Immature natural killer cell (primary cell): ENCODE data around the gene CNTFR. TPM values are rescaled to one million over a fixed set of nuclear protein-coding genes. Genes with fewer than 3 reads are reported as not detected.

Source experiments
- DNase-seq, 3 donors: peaks; one replicate each; pipeline ENCODE4 v3.0.0; 2022; ENCODE audit warnings: mixed read lengths in 1 of 3
- H3K27ac Mint-ChIP-seq, 6 donors: one replicate each; pipeline ENCODE4 v1.8.0; 2020; ENCODE audit warnings: mixed read lengths in 6 of 6, mild to moderate bottlenecking in 5 of 6, inconsistent platforms in 4 of 6, moderate library complexity in 3 of 6
- H3K27me3 Mint-ChIP-seq, 3 donors: one replicate each; pipeline ENCODE4 v1.8.0; 2020 to 2021; ENCODE audit warnings: low read depth in 3 of 3, mild to moderate bottlenecking in 3 of 3, mixed read lengths in 3 of 3, moderate library complexity in 3 of 3, inconsistent platforms in 1 of 3
- H3K36me3 Mint-ChIP-seq, 3 donors: one replicate each; pipeline ENCODE4 v1.8.0; 2020; ENCODE audit warnings: mixed read lengths in 3 of 3, inconsistent platforms in 2 of 3, mild to moderate bottlenecking in 2 of 3
- H3K4me1 Mint-ChIP-seq, 2 donors: one replicate each; pipeline ENCODE4 v1.8.0; 2020; ENCODE audit warnings: inconsistent platforms in 2 of 2, mild to moderate bottlenecking in 2 of 2, mixed read lengths in 2 of 2, moderate library complexity in 1 of 2
- H3K4me3 Mint-ChIP-seq, 5 donors: one replicate each; pipeline ENCODE4 v1.8.0; 2020; ENCODE audit warnings: mild to moderate bottlenecking in 5 of 5, mixed read lengths in 5 of 5, inconsistent platforms in 3 of 5, moderate library complexity in 3 of 5
- H3K9me3 Mint-ChIP-seq, 6 donors: one replicate each; pipeline ENCODE4 v1.8.0; 2020; ENCODE audit warnings: mild to moderate bottlenecking in 6 of 6, mixed read lengths in 6 of 6, inconsistent platforms in 4 of 6, moderate library complexity in 3 of 6
- polyA plus RNA-seq, 3 donors: library from polyadenylated mRNA; unstranded; fragments of 300-500 nt; fragmentation: Illumina TruSeq; gene quantifications; one replicate each; pipeline ENCODE4 v1.2.3, GENCODE V29; 2021

Gene CNTFR
- polyA plus RNA-seq, 3 donors from 2014 or later, result not detected

GRCh38 chr9:34611251-34611810 is 21.8 kb upstream of the CNTFR start:
- Mint-ChIP-seq H3K4me3 (peak overlapping the region; percentile 92 to 98 (median 93)), H3K9me3 (no peaks in the 10 kb centered on the region), H3K27ac (peak overlapping the region; percentile 88 to 98 (median 92)), H3K4me1 (peaks cover 23 to 31% of the 10 kb centered on the region in 2 donors), H3K27me3 (peaks cover 6 to 8% (median 8%) of the 10 kb centered on the region in 3 donors), H3K36me3 (peaks cover 0 to 18% (median 4%) of the 10 kb centered on the region in 3 donors)
- DNase-seq, result no peak

GRCh38 chr9:34610434-34611206 is 21.1 kb upstream of the CNTFR start:
- Mint-ChIP-seq H3K27ac (peak overlapping the region in 5 of 6 donors; percentile 75 to 98 (median 93)), H3K9me3 (no peaks in the 10 kb centered on the region), H3K4me1 (peaks cover 23 to 31% of the 10 kb centered on the region in 2 donors), H3K27me3 (peaks cover 6 to 8% (median 8%) of the 10 kb centered on the region in 3 donors), H3K4me3 (peak overlapping the region; percentile 36 to 98 (median 92)), H3K36me3 (peaks cover 0 to 15% (median 0%) of the 10 kb centered on the region in 3 donors)
- no peak for DNase-seq

- Mint-ChIP-seq H3K4me1 (peaks cover 12 to 18% of the 10 kb centered on the region in 2 donors), H3K9me3 (no peaks in the 10 kb centered on the region), H3K4me3 (no peak overlapping the region), H3K27me3 (peaks cover 2 to 6% (median 5%) of the 10 kb centered on the region in 3 donors), H3K36me3 (no peaks in the 10 kb centered on the region), H3K27ac (no peak overlapping the region)
- DNase-seq, result no peak
These were observed 17.8 kb upstream of the CNTFR start for GRCh38 chr9:34607331-34607730.

- Mint-ChIP-seq H3K36me3 (no peaks in the 10 kb centered on the region), H3K27ac (no peak overlapping the region), H3K9me3 (no peaks in the 10 kb centered on the region), H3K27me3 (peaks cover 0 to 4% (median 3%) of the 10 kb centered on the region in 3 donors), H3K4me3 (no peak overlapping the region), H3K4me1 (peaks cover 10 to 15% of the 10 kb centered on the region in 2 donors)
- no peak for DNase-seq
These were observed 17.4 kb upstream of the CNTFR start for GRCh38 chr9:34606905-34607304.

GRCh38 chr9:34606190-34606589 is 16.7 kb upstream of the CNTFR start:
- Mint-ChIP-seq H3K36me3 (no peaks in the 10 kb centered on the region), H3K9me3 (no peaks in the 10 kb centered on the region), H3K4me3 (no peak overlapping the region), H3K27me3 (peaks cover 0 to 5% (median under 1%) of the 10 kb centered on the region in 3 donors), H3K4me1 (peaks cover 5 to 10% of the 10 kb centered on the region in 2 donors), H3K27ac (no peak overlapping the region)
- DNase-seq, result no peak

GRCh38 chr9:34603610-34604231 is 14.2 kb upstream of the CNTFR start:
- Mint-ChIP-seq H3K27me3 (peaks cover 0 to 5% (median 2%) of the 10 kb centered on the region in 3 donors), H3K4me3 (no peak overlapping the region), H3K27ac (no peak overlapping the region), H3K9me3 (no peaks in the 10 kb centered on the region), H3K36me3 (no peaks in the 10 kb centered on the region), H3K4me1 (no peaks in the 10 kb centered on the region)
- DNase-seq, result peak; percentile 66 to 73 (median 69)

GRCh38 chr9:34601937-34602573 is 12.5 kb upstream of the CNTFR start:
- no peak overlapping the region for H3K4me3 Mint-ChIP-seq
- peaks cover 0 to 6% (median 2%) of the 10 kb centered on the region in 3 donors for H3K27me3 Mint-ChIP-seq

GRCh38 chr9:34600908-34601307 is 11.4 kb upstream of the CNTFR start:
- no peak overlapping the region for H3K27ac Mint-ChIP-seq
- H3K4me3 Mint-ChIP-seq, result no peak overlapping the region
- H3K27me3 Mint-ChIP-seq, result peaks cover 0 to 6% (median 2%) of the 10 kb centered on the region in 3 donors
- H3K4me1 Mint-ChIP-seq, result no peaks in the 10 kb centered on the region
- H3K9me3 Mint-ChIP-seq, result no peaks in the 10 kb centered on the region
- no peaks in the 10 kb centered on the region for H3K36me3 Mint-ChIP-seq
- no peak for DNase-seq

More at GRCh38 chr9:34601937-34602573, 12.5 kb upstream of the CNTFR start:
- Mint-ChIP-seq H3K36me3 (no peaks in the 10 kb centered on the region), H3K9me3 (no peaks in the 10 kb centered on the region), H3K27ac (no peak overlapping the region), H3K4me1 (no peaks in the 10 kb centered on the region)
- no peak for DNase-seq

- Mint-ChIP-seq H3K9me3 (no peaks in the 10 kb centered on the region), H3K27me3 (peaks cover 0 to 3% (median 2%) of the 10 kb centered on the region in 3 donors), H3K4me1 (no peaks in the 10 kb centered on the region), H3K27ac (no peak overlapping the region), H3K4me3 (no peak overlapping the region), H3K36me3 (no peaks in the 10 kb centered on the region)
- DNase-seq, result no peak
These were observed 10.0 kb upstream of the CNTFR start for GRCh38 chr9:34599546-34599945.

- peaks cover 13 to 23% (median 13%) of the 10 kb centered on the region in 3 donors for H3K27me3 Mint-ChIP-seq
These were observed 4.7 kb upstream of the CNTFR start for GRCh38 chr9:34594177-34594576.

GRCh38 chr9:34592895-34593601 is 3.5 kb upstream of the CNTFR start:
- no peaks in the 10 kb centered on the region for H3K9me3 Mint-ChIP-seq
- peaks cover 13 to 31% (median 17%) of the 10 kb centered on the region in 3 donors for H3K27me3 Mint-ChIP-seq
- H3K4me3 Mint-ChIP-seq, result peak overlapping the region in 4 of 5 donors; percentile 50 to 69 (median 60)
- peaks cover 0 to 6% (median 4%) of the 10 kb centered on the region in 3 donors for H3K36me3 Mint-ChIP-seq
- DNase-seq, result no peak
- H3K27ac Mint-ChIP-seq, result no peak overlapping the region
- peaks cover 22 to 30% of the 10 kb centered on the region in 2 donors for H3K4me1 Mint-ChIP-seq

More at GRCh38 chr9:34594177-34594576, 4.7 kb upstream of the CNTFR start:
- Mint-ChIP-seq H3K4me1 (peaks cover 11 to 20% of the 10 kb centered on the region in 2 donors), H3K27ac (no peak overlapping the region), H3K4me3 (no peak overlapping the region), H3K36me3 (no peaks in the 10 kb centered on the region), H3K9me3 (no peaks in the 10 kb centered on the region)
- DNase-seq, result no peak

- no peak overlapping the region for H3K27ac Mint-ChIP-seq
- peak overlapping the region; percentile 52 to 69 (median 68) for H3K4me3 Mint-ChIP-seq
- peaks cover 0 to 6% (median 4%) of the 10 kb centered on the region in 3 donors for H3K36me3 Mint-ChIP-seq
These were observed 2.7 kb upstream of the CNTFR start for GRCh38 chr9:34591917-34592866.

More at GRCh38 chr9:34591917-34592866, 2.7 kb upstream of the CNTFR start:
- peaks cover 15 to 40% (median 20%) of the 10 kb centered on the region in 3 donors for H3K27me3 Mint-ChIP-seq
- H3K4me1 Mint-ChIP-seq, result peaks cover 23 to 31% of the 10 kb centered on the region in 2 donors
- no peaks in the 10 kb centered on the region for H3K9me3 Mint-ChIP-seq
- no peak for DNase-seq
